GM19397 (cell line): ENCODE results near the gene MYCN.
"Not testable (repeated sequence)": the region's sequence is repeated elsewhere in the genome, so short reads cannot be mapped to it uniquely, and the experiment has no call there.

Experiments
- ATAC-seq: cut with Tn5 transposase; IDR thresholded peaks from one replicate; pipeline ENCODE4 v1.9.1; 2021; ENCODE audit warnings: mild to moderate bottlenecking, moderate library complexity; ENCODE audit not compliant: unreplicated experiment

Gene MYCN

GRCh38 chr2:15956751-15957736 is 16.7 kb downstream of the MYCN start:
- no peak for ATAC-seq

GRCh38 chr2:15957881-15958713 is 17.7 kb downstream of the MYCN start:
- no peak for ATAC-seq

DNA sequence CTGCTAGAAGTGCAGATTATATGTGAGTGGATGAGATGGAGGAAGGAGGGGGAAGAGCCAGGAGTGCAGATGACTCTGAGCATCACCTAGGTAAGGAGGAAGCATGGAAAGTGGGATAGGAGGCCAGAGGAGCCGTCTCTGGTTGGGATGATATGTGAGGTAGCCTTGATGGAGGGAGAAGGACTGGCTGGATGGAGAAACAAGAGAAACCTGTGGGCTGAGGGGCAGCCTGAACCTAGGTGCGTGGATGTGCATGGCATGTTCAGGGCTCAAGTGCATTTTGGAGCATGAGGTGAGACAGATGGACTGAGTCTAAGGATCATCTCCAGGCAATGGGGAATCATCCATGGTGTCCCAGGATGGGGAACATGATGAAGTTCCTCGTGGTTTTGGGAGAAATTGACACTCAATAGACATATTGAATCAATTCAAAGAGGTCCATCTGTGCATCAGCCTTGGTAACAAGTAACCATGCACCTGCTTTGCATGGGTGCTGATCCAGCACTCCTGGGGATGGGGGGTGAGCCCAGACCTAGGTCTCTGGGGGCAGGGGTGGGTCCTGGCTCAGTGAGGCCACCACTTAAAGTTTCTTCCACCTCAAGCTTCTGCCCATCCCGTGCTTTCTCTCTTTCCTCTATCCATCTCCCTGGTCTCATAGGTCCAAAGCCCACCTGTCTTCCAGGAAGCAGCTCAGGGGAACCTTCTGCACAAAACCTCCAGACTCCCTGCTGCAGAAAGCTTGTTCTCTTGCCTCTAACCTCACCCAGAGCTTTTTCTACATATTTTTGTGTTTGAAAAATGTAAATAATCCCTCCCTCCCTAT is 19.2 kb downstream of the MYCN start:
- no peak for ATAC-seq

GRCh38 chr2:15960154-15960520 is 19.8 kb downstream of the MYCN start:
- ATAC-seq, result not testable (repeated sequence)

GRCh38 chr2:15963109-15963976 is 23.0 kb downstream of the MYCN start:
- not testable (repeated sequence) for ATAC-seq

GRCh38 chr2:15963977-15964670 is 23.8 kb downstream of the MYCN start:
- ATAC-seq, result no peak

- ATAC-seq, result no peak
These were observed 24.7 kb downstream of the MYCN start for GRCh38 chr2:15964936-15965563.

DNA sequence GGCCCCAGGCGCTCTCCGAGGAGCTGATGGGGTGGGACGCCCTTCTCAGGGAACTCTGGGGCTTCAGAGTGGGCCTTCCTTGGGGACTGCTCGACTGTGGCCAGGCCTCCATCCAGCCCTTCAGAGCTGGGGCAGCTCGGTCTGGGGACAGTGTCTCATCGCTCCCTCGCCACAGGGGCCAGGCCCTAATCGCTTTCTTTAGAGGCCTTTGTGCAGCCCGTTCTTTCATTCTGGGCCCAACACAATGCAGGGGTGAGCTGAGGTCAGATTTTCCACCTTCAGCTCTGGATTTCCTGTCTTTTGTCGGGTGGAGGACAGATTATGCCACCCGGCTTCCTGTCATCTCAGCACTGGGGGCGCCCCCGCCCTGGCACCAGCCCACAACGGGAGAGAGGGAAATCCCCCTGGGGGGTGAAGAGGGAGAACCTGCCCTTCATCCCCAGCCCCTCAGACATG is 25.2 kb downstream of the MYCN start:
- ATAC-seq, result no peak

DNA sequence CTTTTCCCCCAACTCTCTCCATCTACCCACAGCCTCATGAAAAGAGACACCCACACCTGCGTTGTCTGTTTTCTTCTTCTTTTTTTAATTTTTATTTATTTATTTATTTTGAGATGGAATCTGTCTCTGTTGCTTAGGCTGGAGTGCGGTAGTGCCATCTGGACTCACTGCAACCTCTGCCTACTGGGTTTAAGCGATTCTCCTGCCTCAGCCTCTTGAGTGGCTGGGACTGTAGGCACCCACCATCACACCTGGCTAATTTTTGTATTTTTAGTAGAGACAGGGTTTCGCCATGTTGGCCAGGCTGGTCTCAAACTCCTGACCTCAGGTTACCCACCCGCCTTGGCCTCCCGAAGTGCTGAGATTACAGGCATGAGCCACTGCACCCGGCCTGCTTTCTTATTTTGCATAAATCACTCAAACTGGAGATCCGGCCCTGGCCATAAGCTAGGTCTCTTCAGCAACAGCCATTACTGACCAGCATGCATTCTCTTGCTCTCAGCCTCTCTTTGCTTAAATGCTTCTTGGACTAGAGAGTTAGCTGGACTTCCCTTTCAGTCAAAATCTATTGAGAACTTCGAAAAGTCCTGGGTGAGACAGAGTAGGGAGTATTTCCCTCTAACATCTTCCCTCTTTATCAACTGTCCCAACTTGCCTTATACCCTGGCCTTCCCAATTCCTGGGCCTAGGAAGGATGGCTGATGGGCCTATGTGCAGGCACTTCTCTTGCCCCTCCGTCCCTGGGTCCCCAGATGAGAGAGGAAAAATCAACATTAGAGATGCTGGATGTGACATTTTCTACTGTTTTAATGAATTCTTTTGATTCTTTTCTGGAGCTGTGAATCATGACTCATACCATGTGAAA is 27.3 kb downstream of the MYCN start:
- ATAC-seq, result no peak

- ATAC-seq, result no peak
These were observed 28.2 kb downstream of the MYCN start for GRCh38 chr2:15968280-15969178.

- no peak for ATAC-seq
These were observed 28.9 kb downstream of the MYCN start for GRCh38 chr2:15969214-15969613.

DNA sequence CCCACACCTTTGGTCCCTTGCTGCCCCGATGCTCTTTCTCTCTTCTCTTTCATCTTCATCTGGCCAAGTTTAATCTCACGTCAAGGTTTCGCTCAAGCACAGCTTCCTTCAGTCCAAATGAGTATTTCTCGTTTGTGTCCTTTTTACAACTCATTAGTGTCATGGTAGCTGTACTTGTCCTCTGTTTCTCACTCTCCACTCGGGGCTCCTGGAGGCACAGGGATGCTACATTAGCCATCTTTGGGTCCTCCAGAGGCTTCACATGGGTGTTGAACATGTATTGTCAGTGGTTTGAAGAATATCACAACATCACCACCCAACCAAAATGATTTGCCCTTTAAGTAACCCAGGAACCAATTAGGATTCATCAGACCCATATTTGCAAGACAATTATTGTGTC is 30.4 kb downstream of the MYCN start:
- no peak for ATAC-seq

DNA sequence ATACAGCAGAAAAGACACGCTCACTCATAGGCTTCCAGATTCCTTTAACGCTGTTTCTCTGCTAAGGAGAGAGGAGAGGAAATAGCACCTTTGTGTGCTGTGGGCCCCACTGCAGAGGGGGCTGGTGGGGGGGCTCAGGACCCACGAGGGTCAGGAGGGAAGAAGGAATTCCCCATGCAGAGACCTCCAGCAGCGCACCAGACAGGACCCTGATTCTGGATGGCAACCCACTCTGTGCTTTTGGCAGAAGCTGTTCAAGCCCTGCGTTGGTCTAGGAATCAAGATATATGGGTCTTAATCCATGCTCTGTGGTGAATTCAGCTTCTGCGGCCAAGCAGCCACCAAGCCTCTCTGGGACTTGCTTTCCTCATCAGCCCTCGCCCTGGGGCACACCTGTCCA is 31.0 kb downstream of the MYCN start:
- no peak for ATAC-seq

GRCh38 chr2:15971831-15972522 is 31.6 kb downstream of the MYCN start:
- no peak for ATAC-seq

DNA sequence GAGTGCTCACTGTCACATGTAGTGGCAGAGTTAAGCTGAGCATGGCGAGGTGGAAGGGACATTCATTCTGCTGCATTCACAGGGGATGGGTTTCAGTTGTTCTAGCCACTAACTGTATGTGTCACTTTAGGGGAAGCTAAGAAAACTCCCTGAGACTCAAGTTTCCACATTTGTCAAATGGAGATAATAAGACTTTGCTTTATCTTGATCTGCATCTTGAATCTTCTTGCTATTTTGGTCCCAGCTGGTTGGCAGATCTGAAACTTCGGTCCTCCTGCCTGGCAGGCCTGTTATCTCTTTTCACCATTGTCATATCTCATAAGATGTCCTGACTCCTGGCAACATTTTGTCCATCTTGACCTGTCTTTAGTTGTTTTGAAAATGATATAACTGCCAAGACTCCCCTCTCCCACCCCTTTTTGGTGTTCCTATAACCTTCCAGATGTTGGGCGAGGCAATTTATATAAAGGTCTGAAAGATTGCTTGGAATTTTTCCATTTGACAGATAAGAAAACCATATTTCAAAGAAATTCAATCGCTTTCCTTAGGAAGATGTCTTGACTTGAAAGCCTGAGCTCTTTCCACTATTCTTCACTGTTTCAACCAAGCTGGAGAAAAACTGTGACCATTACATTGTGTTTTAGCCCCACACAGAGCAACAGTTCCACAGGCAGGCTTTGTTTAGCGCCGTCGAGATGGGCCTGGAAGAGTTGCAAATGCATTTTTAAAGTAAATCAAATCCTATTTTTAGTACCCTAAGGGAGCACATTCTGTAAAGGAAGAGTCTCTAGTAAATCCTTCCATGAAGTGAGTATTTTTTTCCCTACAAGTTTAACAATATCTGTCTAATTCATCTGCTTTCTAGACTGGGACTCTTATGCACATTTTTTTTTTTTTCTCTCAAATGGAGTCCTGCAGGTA is 33.4 kb downstream of the MYCN start:
- ATAC-seq, result no peak
